ENCODE results near the gene AOC3. TPM values are rescaled to one million over a fixed set of nuclear protein-coding genes. Genes with fewer than 3 reads are reported as not detected.
A peak's percentile ranks its signal among the peaks of the same experiment; 100 is the strongest.

AOC3 gene
- total and polyA plus RNA-seq, 2 of the 13 experiments (the other 11 are each of a cell fraction or from before 2014, with no cell fraction given), result 8.7 to 51.7 TPM

- peak; percentile 59 for TF ChIP-seq NR2F2 (IDR thresholded peaks at IDR 0.05; ENCODE audit: borderline replicate concordance, low read depth)
- no peak; the same call in 1 of the 2 replicates for TF ChIP-seq LRRFIP1 (CRISPR knock-in tag; conservative IDR thresholded peaks at IDR 0.05)
- TF ChIP-seq ZNF790 (CRISPR knock-in tag; IDR thresholded peaks at IDR 0.05; ENCODE audit: borderline replicate concordance), result peak; percentile 49; the same call in 1 of the 2 replicates
- TF ChIP-seq RBM39 (IDR thresholded peaks at IDR 0.05; ENCODE audit: low read depth, low read length, poor library complexity, severe bottlenecking), result no peak
- peak; percentile 86; the same call in 1 of the 2 replicates for TF ChIP-seq CBX5 (CRISPR knock-in tag; IDR thresholded peaks at IDR 0.05; ENCODE audit: borderline replicate concordance)
- TF ChIP-seq GTF3A (CRISPR knock-in tag; conservative IDR thresholded peaks at IDR 0.05), result peak; percentile 33; the same call in 1 of the 2 replicates
- no peak for TF ChIP-seq KLF9 (CRISPR knock-in tag; IDR thresholded peaks at IDR 0.05; ENCODE audit: low read depth)
- peak; percentile 85 for TF ChIP-seq ZNF574 (CRISPR knock-in tag; IDR thresholded peaks at IDR 0.05)
- TF ChIP-seq MEIS1 (CRISPR knock-in tag; IDR thresholded peaks at IDR 0.05; ENCODE audit: borderline replicate concordance), result peak; percentile 98
- TF ChIP-seq KLF6 (CRISPR knock-in tag; IDR thresholded peaks at IDR 0.05), result 0 out of 2 replicates have a peak, but pooled peaks have one; percentile 51
- no peak for TF ChIP-seq KLF11 (CRISPR knock-in tag; IDR thresholded peaks at IDR 0.05)
- TF ChIP-seq THRA (CRISPR knock-in tag; IDR thresholded peaks at IDR 0.05; ENCODE audit: borderline replicate concordance), result peak; percentile 100
- TF ChIP-seq NKX3-1 (CRISPR knock-in tag; IDR thresholded peaks at IDR 0.05), result peak; percentile 50; the same call in 1 of the 2 replicates
- 0 out of 2 replicates have a peak, but pooled peaks have one; percentile 63 for TF ChIP-seq TSC22D2 (CRISPR knock-in tag; IDR thresholded peaks at IDR 0.05; ENCODE audit: borderline replicate concordance)
- peak; percentile 20; the same call in 1 of the 2 replicates for TF ChIP-seq ISL2 (CRISPR knock-in tag; IDR thresholded peaks at IDR 0.05)
- peak; percentile 71 for TF ChIP-seq KDM6A (CRISPR knock-in tag; IDR thresholded peaks at IDR 0.05; ENCODE audit: low read depth)
- 0 out of 2 replicates have a peak, but pooled peaks have one; percentile 34 for TF ChIP-seq FOXA1 (IDR thresholded peaks at IDR 0.05)
- peak; percentile 48 for TF ChIP-seq FOXA1 (CRISPR knock-in tag; IDR thresholded peaks at IDR 0.05)
- TF ChIP-seq ZNF569 (CRISPR knock-in tag; IDR thresholded peaks at IDR 0.05; ENCODE audit: borderline replicate concordance), result no peak
- TF ChIP-seq ZBTB21 (CRISPR knock-in tag; IDR thresholded peaks at IDR 0.05), result no peak
- TF ChIP-seq ZNF251 (CRISPR knock-in tag; IDR thresholded peaks at IDR 0.05), result 0 out of 2 replicates have a peak, but pooled peaks have one; percentile 46
Observed at GRCh38 chr17:42886283-42887176, 35.5 kb downstream of the AOC3 start (continued).

Measured in HepG2 (cell line).